ENCODE measurements around the gene CRLF1. TPM values are rescaled to one million over a fixed set of nuclear protein-coding genes. Genes with fewer than 3 reads are reported as not detected.

The CRLF1 gene
- total and polyA plus RNA-seq, 2 of the 8 experiments (the other 6 are each of a cell fraction or from before 2014, with no cell fraction given): 7.2 to 10.3 TPM

GRCh38 chr19:18651733-18652132, 45.1 kb upstream of the CRLF1 start:
- Histone ChIP-seq H3K27me3 (replicated peaks in 1 of 4; ENCODE audit: control insufficient read depth in 3 of 4, extremely low read depth in 1 of 4, insufficient read depth in 3 of 4, low read length in 3 of 4) (no peaks in the 10 kb centered on the region), H3K79me2 (ENCODE audit: control insufficient read depth in 1 of 2, insufficient read depth in 2 of 2, low read length in 2 of 2) (no peaks in the 10 kb centered on the region), H3K4me2 (ENCODE audit: insufficient read depth in 1 of 2, low read depth in 2 of 2, low read length in 2 of 2) (no peak overlapping the region), H3K14ac (ENCODE audit: insufficient read length) (no peak overlapping the region), H3K36me3 (ENCODE audit: control insufficient read depth in 2 of 4, insufficient read depth in 4 of 4, low read length in 3 of 4) (no peaks in the 10 kb centered on the region), H2AK5ac (ENCODE audit: low read depth, low read length) (peak overlapping the region; percentile 19; the same call in 1 of the 2 replicates), H2BK5ac (ENCODE audit: low read depth, low read length) (peak overlapping the region; percentile 46; the same call in 1 of the 2 replicates), H2AFZ (ENCODE audit: low read length) (no peak overlapping the region), H4K8ac (ENCODE audit: extremely low read depth, insufficient read depth, low read length) (peak overlapping the region; percentile 57; the same call in 1 of the 2 replicates), H3K4ac (replicated peaks; ENCODE audit: insufficient read length, low read depth, low read length) (no peak overlapping the region), H2BK12ac (ENCODE audit: low read depth, low read length) (no peak overlapping the region), H2BK120ac (replicated peaks; ENCODE audit: low read depth, low read length) (peak overlapping the region; percentile 33), H3K9me3 (ENCODE audit: insufficient read depth in 2 of 2, low read depth in 1 of 2, low read length in 1 of 2) (no peaks in the 10 kb centered on the region), H2BK20ac (ENCODE audit: low read length) (no peak overlapping the region), H3K23ac (ENCODE audit: insufficient read length) (no peak overlapping the region), H3K18ac (ENCODE audit: extremely low read depth, low read length) (no peak overlapping the region), H2BK15ac (ENCODE audit: low read length) (no peak overlapping the region), H3K79me1 (ENCODE audit: low read depth, low read length) (peaks cover 15% of the 10 kb centered on the region), H4K5ac (ENCODE audit: insufficient read length, low read depth, low read length) (no peak overlapping the region), H3K4me1 (replicated peaks in 1 of 4; ENCODE audit: control insufficient read depth in 3 of 4, insufficient read depth in 4 of 4, low read length in 3 of 4) (peaks cover 0 to 10% (median under 1%) of the 10 kb centered on the region in 4 experiments; a peak in 2 of 7 replicates), H3K27ac (ENCODE audit: low read depth, low read length) (no peak overlapping the region), H4K20me1 (replicated peaks in 1 of 2; ENCODE audit: control insufficient read depth in 1 of 2, insufficient read depth in 2 of 2, low read length in 2 of 2) (peaks cover 7 to 41% of the 10 kb centered on the region in 2 experiments), H4K91ac (replicated peaks; ENCODE audit: insufficient read length, low read length) (no peak overlapping the region), H3K23me2 (ENCODE audit: low read depth, low read length) (peaks cover 13% of the 10 kb centered on the region; the same call in 1 of the 2 replicates), H3K4me3 (ENCODE audit: extremely low read depth in 1 of 4, insufficient read depth in 2 of 4, low read depth in 3 of 4, low read length in 4 of 4) (no peak overlapping the region), H3K56ac (replicated peaks; ENCODE audit: insufficient read length, low read depth, low read length) (no peak overlapping the region), H3K9ac (replicated peaks in 1 of 4; ENCODE audit: extremely low read depth in 1 of 4, low read depth in 3 of 4, low read length in 3 of 4) (no peak overlapping the region)
- TF ChIP-seq PHF8 (conservative IDR thresholded peaks at IDR 0.05; ENCODE audit: low read depth, low read length): no peak
- POLR2A ChIA-PET (ENCODE audit: partially characterized antibody): interaction anchor here (1.2 kb wide), 1 partner anchor 11 kb away, joined by 3 read pairs; no protein-coding TSS in a partner anchor
- FAIRE-seq: no peak
- no peak for DNase-seq (ENCODE audit: low read depth in 1 of 2, low spot score in 2 of 2)
- CTCF ChIA-PET (ENCODE audit: partially characterized antibody): interaction anchor here (0.8 to 1.2 kb wide), 3 partner anchors 16 to 28 kb away, joined by 3 to 4 read pairs (median 3); no protein-coding TSS in a partner anchor
- 79% methylated on average over 6 of the region's 6 CpGs; no CpG with 5 or more reads in 1 of the 2 experiments for WGBS, 2 experiments (ENCODE audit: extremely low coverage in 1 of 2, insufficient coverage in 1 of 2, insufficient read length in 1 of 2, insufficient replicate concordance in 2 of 2, low coverage in 1 of 2, low lambda C conversion rate in 2 of 2, missing lambda C conversion rate in 1 of 2)

All from H1 (cell line).